GM12878 (cell line): ENCODE results near the gene PRKCE. TPM values are rescaled to one million over a fixed set of nuclear protein-coding genes. Genes with fewer than 3 reads are reported as not detected.

Experiments used
- ATAC-seq: fragments of 200-7000 bp; cut with Tn5 transposase; 3 replicates; pipeline ENCODE4 v1.9.1; 2020; ENCODE audit warnings: mild to moderate bottlenecking, moderate library complexity
- BruUV-seq: library from RNA; stranded (reverse); fragments of 400-500 nt; replicated peaks from 2 replicates; lab custom pipeline; 2021; lab: Mats Ljungman, UMichigan
- CTCF ChIA-PET: fragments of 300-600 bp; sonication (Branson Sonifier 250); formaldehyde crosslinking; extraction: SDS; loops from one replicate; lab custom pipeline; 2021; ENCODE audit warnings: inconsistent platforms; lab: Yijun Ruan, JAX
- POLR2A ChIA-PET: fragments of 350-600 bp; formaldehyde crosslinking; extraction: SDS; loops from one replicate; lab custom pipeline; 2021; ENCODE audit warnings: inconsistent platforms; lab: Charles Lee
- RAD21 ChIA-PET: fragments of 300-600 bp; sonication (Branson Sonifier 250); formaldehyde crosslinking; loops from one replicate; lab custom pipeline; 2023; ENCODE audit warnings: antibody characterized with exemption; ENCODE audit not compliant: unreplicated experiment; lab: Charles Lee
- SMC1A ChIA-PET: fragments of 300-600 bp; sonication (Branson Sonifier 250); formaldehyde crosslinking; loops from one replicate; lab custom pipeline; 2023; ENCODE audit not compliant: unreplicated experiment, uncharacterized antibody; lab: Charles Lee
- DNase-seq: peaks from one replicate; pipeline ENCODE4 v3.0.0-alpha.2; 2011; ENCODE audit warnings: low read depth, low spot score
- FAIRE-seq: peaks from 3 replicates; lab custom pipeline; 2011; peaks lifted over from hg19 to GRCh38; lab: Jason Lieb, UNC
- H2AFZ ChIP-seq: 2 replicates; pipeline ENCODE4 v1.6.0; 2011; ENCODE audit warnings: low read depth, low read length, control low read depth; ENCODE audit not compliant: control insufficient read depth
- H3K27ac ChIP-seq: 2 replicates; pipeline ENCODE4 v1.5.1; 2011; ENCODE audit warnings: control low read depth; ENCODE audit not compliant: control insufficient read depth, insufficient read depth
- H3K27me3 ChIP-seq, 2 experiments: replicated peaks in 1 of 2; 2 replicates each; pipeline versions ENCODE4 v1.6.0 to v1.6.1; 2011; ENCODE audit warnings: low read length in 1 of 2; ENCODE audit not compliant: control insufficient read depth in 2 of 2, insufficient read depth in 2 of 2
- H3K36me3 ChIP-seq, 2 experiments: 2 replicates each; pipeline ENCODE4 v1.5.1; 2011; ENCODE audit warnings: low read length in 1 of 2; ENCODE audit not compliant: control insufficient read depth in 2 of 2, insufficient read depth in 2 of 2
- H3K4me1 ChIP-seq: 2 replicates; pipeline ENCODE4 v1.6.1; 2011; ENCODE audit warnings: mild to moderate bottlenecking, low read length, moderate library complexity, mixed read lengths; ENCODE audit not compliant: control insufficient read depth, insufficient read depth
- H3K4me2 ChIP-seq: 2 replicates; pipeline ENCODE4 v1.6.0; 2011; ENCODE audit warnings: control low read depth; ENCODE audit not compliant: control insufficient read depth, insufficient read depth
- H3K4me3 ChIP-seq: fragments of 200-600 bp; sonication (generic); 2 replicates; pipeline ENCODE4 v1.5.1; 2016
- H3K79me2 ChIP-seq: 2 replicates; pipeline ENCODE4 v1.6.0; 2011; ENCODE audit warnings: low read length; ENCODE audit not compliant: control insufficient read depth, insufficient read depth
- H3K9ac ChIP-seq: 2 replicates; pipeline ENCODE4 v1.8.0; 2011; ENCODE audit warnings: low read length, control low read depth, mixed read lengths; ENCODE audit not compliant: control insufficient read depth, insufficient read depth
- H3K9me3 ChIP-seq: replicated peaks from 3 replicates; pipeline ENCODE4 v1.5.1; 2011; ENCODE audit warnings: mild to moderate bottlenecking, low read length; ENCODE audit not compliant: control insufficient read depth, insufficient read depth
- H4K20me1 ChIP-seq: 2 replicates; pipeline ENCODE4 v1.6.0; 2011; ENCODE audit not compliant: control insufficient read depth, insufficient read depth
- EZH2 ChIP-seq: IDR thresholded peaks from 2 replicates; pipeline ENCODE4 v1.6.1; 2012; ENCODE audit warnings: low read depth, mild to moderate bottlenecking, control low read depth, inconsistent platforms, low read length, borderline replicate concordance; ENCODE audit not compliant: control insufficient read depth
- NR2C1 ChIP-seq: fragments of 450-650 bp; IDR thresholded peaks from 2 replicates; pipeline ENCODE4 v1.6.1; 2017; ENCODE audit warnings: antibody characterized with exemption, mild to moderate bottlenecking, moderate library complexity
- POLR2AphosphoS5 ChIP-seq: IDR thresholded peaks from 2 replicates; pipeline ENCODE4 v1.6.1; 2011; ENCODE audit warnings: mild to moderate bottlenecking, low read length, inconsistent platforms
- SIN3A ChIP-seq: IDR thresholded peaks from 2 replicates; pipeline ENCODE4 v1.6.1; 2012; ENCODE audit warnings: low read depth, low read length, improper control_type of control experiment
- TBL1XR1 ChIP-seq: IDR thresholded peaks from 2 replicates; pipeline ENCODE4 v1.6.1; 2012; ENCODE audit warnings: low read depth, low read length, improper control_type of control experiment
- WRNIP1 ChIP-seq: IDR thresholded peaks from 2 replicates; pipeline ENCODE4 v1.6.1; 2011; ENCODE audit warnings: low read depth, low read length, improper control_type of control experiment, borderline replicate concordance
- WGBS: methylation state at CpG from one replicate; pipeline ENCODE4 v1.1.6; 2016; ENCODE audit warnings: low lambda C conversion rate; ENCODE audit not compliant: insufficient replicate concordance, insufficient coverage; ENCODE audit errors: missing lambda C conversion rate; 5-methylcytosine and 5-hydroxymethylcytosine counted together
- in situ Hi-C: fragments of 300-500 bp; cut with MboI; formaldehyde crosslinking; loops from 9 replicates; pipeline ENCODE4 v1.14.3; 2018; ENCODE audit warnings: mixed read lengths
- intact Hi-C: fragments of 100-400 bp; cut with micrococcal nuclease; formaldehyde crosslinking; loops from one replicate; pipeline ENCODE4 v1.14.2; 2022; ENCODE audit not compliant: unreplicated experiment
- polyA plus RNA-seq, 11 experiments: library from polyadenylated mRNA; depleted of rRNA in 4 of 11; unstranded in 6 of 11; stranded (reverse) in 5 of 11; fragments of >200 nt; fragmentation: Nextera tagmentation in 4 of 11; fragmentation: Illumina TruSeq in 1 of 11; extraction: Ambion mirVana in 4 of 11; extraction: Trizol in 1 of 11; gene quantifications; 1 replicate in 1 of 11; 2 replicates in 10 of 11; pipeline versions ENCODE4 v1.2.1 to v1.2.3, GENCODE V29; 2011 to 2016; ENCODE audit warnings: inconsistent platforms in 2 of 11, missing spikeins in 2 of 11, low read depth in 1 of 11
- total RNA-seq, 4 experiments: library from RNA; depleted of rRNA in 3 of 4; stranded (reverse); fragments of >200 nt in 3 of 4; fragmentation: Illumina TruSeq in 1 of 4; extraction: Trizol in 1 of 4; gene quantifications; 2 replicates each; pipeline versions ENCODE4 v1.2.1 to v1.2.3, GENCODE V29; 2013 to 2021
- TF ChIP-seq, protein P1 (sequence below): IDR thresholded peaks from 2 replicates; pipeline ENCODE4 v1.6.1; 2011; ENCODE audit warnings: low read depth, low read length, improper control_type of control experiment, borderline replicate concordance

The PRKCE gene
- total and polyA plus RNA-seq, 10 of the 15 experiments (the other 5 are each of a cell fraction or from before 2014, with no cell fraction given) = 2.6 to 28.2 (median 11.3) TPM

DNA sequence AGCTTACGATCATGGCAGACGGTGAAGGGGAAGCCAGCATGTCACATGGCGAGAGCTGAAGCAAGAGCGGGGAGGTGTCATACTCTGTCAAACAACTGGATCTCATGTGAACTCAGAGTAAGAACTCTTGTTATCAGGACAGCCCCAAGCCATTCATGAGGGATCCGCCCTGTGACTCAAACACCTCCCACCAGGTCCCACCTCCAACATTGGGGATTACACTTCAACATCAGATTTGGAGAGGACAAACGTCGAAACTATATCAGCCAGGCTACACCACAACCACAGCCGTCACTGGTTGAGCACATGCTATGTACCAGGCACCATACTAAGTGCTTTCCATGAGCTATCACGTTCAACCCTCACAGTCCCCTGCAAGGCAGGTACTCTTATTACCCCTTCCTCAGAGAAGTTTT is 293.8 kb downstream of the PRKCE start (continued):
- TF ChIP-seq, protein P1, sequence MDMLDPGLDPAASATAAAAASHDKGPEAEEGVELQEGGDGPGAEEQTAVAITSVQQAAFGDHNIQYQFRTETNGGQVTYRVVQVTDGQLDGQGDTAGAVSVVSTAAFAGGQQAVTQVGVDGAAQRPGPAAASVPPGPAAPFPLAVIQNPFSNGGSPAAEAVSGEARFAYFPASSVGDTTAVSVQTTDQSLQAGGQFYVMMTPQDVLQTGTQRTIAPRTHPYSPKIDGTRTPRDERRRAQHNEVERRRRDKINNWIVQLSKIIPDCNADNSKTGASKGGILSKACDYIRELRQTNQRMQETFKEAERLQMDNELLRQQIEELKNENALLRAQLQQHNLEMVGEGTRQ = no peak
- TF ChIP-seq SIN3A = no peak
- no peak for TF ChIP-seq NR2C1
- no peak for TF ChIP-seq POLR2AphosphoS5

DNA sequence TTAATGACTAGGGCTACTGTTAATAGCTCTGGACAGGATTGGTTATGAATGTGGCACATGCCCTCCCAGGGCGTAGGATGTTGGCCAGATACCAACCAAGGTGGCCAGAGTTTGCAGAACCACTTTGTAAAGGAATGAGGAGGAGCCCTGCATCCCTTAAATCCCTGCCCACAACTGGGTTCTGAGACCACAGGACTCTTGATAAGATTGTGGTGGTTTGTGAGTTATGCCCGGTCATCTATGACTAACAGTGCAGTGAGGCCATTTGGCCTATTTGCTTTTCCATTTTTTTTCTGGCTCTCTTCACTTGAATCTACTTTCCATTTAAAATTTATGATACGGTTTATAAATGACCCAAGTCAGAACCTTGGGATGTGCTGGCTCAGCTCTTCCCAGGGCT is 294.5 kb downstream of the PRKCE start:
- Histone ChIP-seq H3K4me2 (no peak overlapping the region), H3K36me3 (no peaks in the 10 kb centered on the region), H4K20me1 (no peaks in the 10 kb centered on the region), H3K9ac (no peak overlapping the region), H3K79me2 (no peaks in the 10 kb centered on the region), H2AFZ (no peak overlapping the region), H3K27ac (no peak overlapping the region), H3K4me1 (no peaks in the 10 kb centered on the region), H3K27me3 (no peaks in the 10 kb centered on the region), H3K9me3 (no peaks in the 10 kb centered on the region), H3K4me3 (no peak overlapping the region)
- FAIRE-seq (no peak), ATAC-seq (no peak), DNase-seq (no peak)
- SMC1A ChIA-PET = interaction anchor here (0.7 to 1.9 kb wide), 3 partner anchors 9 to 68 kb away, joined by 4 to 5 read pairs (median 5); no protein-coding TSS in a partner anchor
- WGBS = 48% methylated on average over 3 of the region's 3 CpGs
- POLR2A ChIA-PET = no interaction called here
- in situ Hi-C loops (loop anchor here (25.0 kb wide), 1 partner anchor 959 kb away; no protein-coding TSS in a partner anchor), intact Hi-C loops (no loop called here)
- BruUV-seq = no TSS peak
- TF ChIP-seq EZH2 (no peak), WRNIP1 (no peak), TBL1XR1 (no peak)
- CTCF ChIA-PET = interaction anchor here (0.8 to 2.3 kb wide), 4 partner anchors 10 to 307 kb away, joined by 3 to 10 read pairs (median 4); no protein-coding TSS in a partner anchor
- RAD21 ChIA-PET = no interaction called here
